CD4-positive, alpha-beta T cell (primary cell): ENCODE results near the gene KCNN4. TPM values are rescaled to one million over a fixed set of nuclear protein-coding genes. Genes with fewer than 3 reads are reported as not detected.
A peak's percentile ranks its signal among the peaks of the same experiment; 100 is the strongest.

ENCODE experiments used
- ATAC-seq: fragments of 200-7000 bp; cut with Tn5 transposase; one replicate; pipeline ENCODE4 v1.10.0; 2022; ENCODE audit warnings: mild to moderate bottlenecking; ENCODE audit not compliant: poor library complexity
- CTCF ChIA-PET: fragments of 350-600 bp; sonication (Branson Sonifier 250); formaldehyde crosslinking; loops from one replicate; lab custom pipeline; 2021; ENCODE audit warnings: antibody characterized with exemption, inconsistent platforms; lab: Charles Lee
- POLR2A ChIA-PET: fragments of 350-600 bp; sonication (Branson Sonifier 250); formaldehyde crosslinking; loops from one replicate; lab custom pipeline; 2021; ENCODE audit warnings: antibody characterized with exemption, inconsistent platforms; lab: Charles Lee
- DNase-seq, 14 experiments: peaks; one replicate each; pipeline ENCODE4 v3.0.0-alpha.2; 2013 to 2020; ENCODE audit warnings: mixed read lengths in 2 of 14
- H3K27ac ChIP-seq, 2 donors: one replicate each; pipeline versions ENCODE4 v1.5.1 to v1.7.0; 2013; ENCODE audit warnings: low read length in 2 of 2, low read depth in 1 of 2, mild to moderate bottlenecking in 1 of 2
- H3K27me3 ChIP-seq, 2 experiments: 1 replicate in 1 of 2; 2 replicates in 1 of 2; pipeline versions ENCODE4 v1.6.1 to v1.7.0; 2013; ENCODE audit warnings: low read length in 2 of 2, control low read depth in 1 of 2, mild to moderate bottlenecking in 1 of 2, moderate library complexity in 1 of 2; ENCODE audit not compliant: insufficient read depth in 2 of 2, control insufficient read depth in 1 of 2
- H3K36me3 ChIP-seq: one replicate; pipeline ENCODE4 v1.6.1; 2013; ENCODE audit warnings: low read length, control low read depth; ENCODE audit not compliant: insufficient read depth
- H3K4me1 ChIP-seq: one replicate; pipeline ENCODE4 v1.6.1; 2013; ENCODE audit warnings: low read length, control low read depth; ENCODE audit not compliant: insufficient read depth
- H3K4me3 ChIP-seq: one replicate; pipeline ENCODE4 v1.5.1; 2013; ENCODE audit warnings: mild to moderate bottlenecking, low read length, moderate library complexity
- H3K9me3 ChIP-seq, 2 experiments: 1 replicate in 1 of 2; 2 replicates in 1 of 2; pipeline versions ENCODE4 v1.6.1 to v1.7.0; 2013; ENCODE audit warnings: low read length in 2 of 2, mild to moderate bottlenecking in 2 of 2, control low read depth in 1 of 2, moderate library complexity in 1 of 2; ENCODE audit not compliant: control insufficient read depth in 1 of 2, insufficient read depth in 1 of 2
- H3K27ac Mint-ChIP-seq: one replicate; pipeline ENCODE4 v1.8.0; 2020; ENCODE audit warnings: mixed read lengths
- H3K27me3 Mint-ChIP-seq: one replicate; pipeline ENCODE4 v1.8.0; 2021; ENCODE audit warnings: mixed read lengths
- H3K36me3 Mint-ChIP-seq: one replicate; pipeline ENCODE4 v1.8.0; 2021; ENCODE audit warnings: low read depth, mixed read lengths
- H3K4me1 Mint-ChIP-seq: one replicate; pipeline ENCODE4 v1.8.0; 2021; ENCODE audit warnings: low read depth, mixed read lengths
- H3K4me3 Mint-ChIP-seq: one replicate; pipeline ENCODE4 v1.8.0; 2020; ENCODE audit warnings: mild to moderate bottlenecking, mixed read lengths
- H3K9me3 Mint-ChIP-seq: one replicate; pipeline ENCODE4 v1.8.0; 2020; ENCODE audit warnings: mixed read lengths
- CTCF ChIP-seq: fragments of 200-600 bp; IDR thresholded peaks from one replicate; pipeline ENCODE4 v1.8.0; 2022; ENCODE audit warnings: antibody characterized with exemption, mild to moderate bottlenecking
- intact Hi-C, 2 experiments: fragments of 100-400 bp; cut with DNase I in 1 of 2; cut with micrococcal nuclease in 1 of 2; formaldehyde crosslinking; loops; one replicate each; pipeline versions ENCODE4 v1.15.1 to v1.9.0; 2023 to 2025; cut with DNase I, micrococcal nuclease
- total RNA-seq, 174 experiments: library from RNA in 2 of 174; stranded (reverse) in 2 of 174; gene quantifications; one replicate each; pipeline ENCODE4 v1.2.3 and lab custom pipeline; 2021 to 2026

KCNN4 gene
- total RNA-seq, 2 experiments from 2014 or later: 9.7 to 10.4 TPM

GRCh38 chr19:43798026-43798545 is 17.3 kb upstream of the KCNN4 start:
- Mint-ChIP-seq H3K4me3 (peak overlapping the region; percentile 79), H3K27me3 (peaks cover 48% of the 10 kb centered on the region), H3K4me1 (peaks cover 6% of the 10 kb centered on the region), H3K36me3 (no peaks in the 10 kb centered on the region), H3K9me3 (no peaks in the 10 kb centered on the region), H3K27ac (no peak overlapping the region)
- no peaks in the 10 kb centered on the region for H3K36me3 ChIP-seq
- CTCF ChIA-PET: no interaction called here
- intact Hi-C loops: no loop called here
- peak overlapping the region; percentile 59 for H3K4me3 ChIP-seq
- no peak for ATAC-seq
- POLR2A ChIA-PET: no interaction called here
- no peak for TF ChIP-seq CTCF
- H3K4me1 ChIP-seq: peaks cover 13% of the 10 kb centered on the region
- no peak for DNase-seq
- peaks cover 3 to 4% of the 10 kb centered on the region in 2 experiments for H3K27me3 ChIP-seq
- H3K9me3 ChIP-seq: peaks cover 0 to 6% of the 10 kb centered on the region in 2 experiments
- no peak overlapping the region for H3K27ac ChIP-seq

GRCh38 chr19:43797556-43797955 is 16.8 kb upstream of the KCNN4 start:
- DNase-seq: no peak
- POLR2A ChIA-PET: no interaction called here

GRCh38 chr19:43797118-43797517 is 16.3 kb upstream of the KCNN4 start:
- peaks cover 6% of the 10 kb centered on the region for H3K4me1 Mint-ChIP-seq
- H3K36me3 ChIP-seq: no peaks in the 10 kb centered on the region
- POLR2A ChIA-PET: no interaction called here
- no peak overlapping the region for H3K4me3 ChIP-seq
- peaks cover 4 to 10% of the 10 kb centered on the region in 2 experiments for H3K27me3 ChIP-seq
- no peak for ATAC-seq
- CTCF ChIA-PET: interaction anchor here (1.3 kb wide), 1 partner anchor 52 kb away, joined by 4 read pairs; no protein-coding TSS in a partner anchor
- H3K4me1 ChIP-seq: peaks cover 13% of the 10 kb centered on the region
- TF ChIP-seq CTCF: no peak
- no peak for DNase-seq
- no peaks in the 10 kb centered on the region for H3K9me3 Mint-ChIP-seq
- peaks cover 47% of the 10 kb centered on the region for H3K27me3 Mint-ChIP-seq
- peaks cover 0 to 6% of the 10 kb centered on the region in 2 experiments for H3K9me3 ChIP-seq
- no peaks in the 10 kb centered on the region for H3K36me3 Mint-ChIP-seq
- H3K27ac ChIP-seq: no peak overlapping the region
- intact Hi-C loops: no loop called here
- no peak overlapping the region for H3K27ac Mint-ChIP-seq
- H3K4me3 Mint-ChIP-seq: peak overlapping the region; percentile 76

More at GRCh38 chr19:43797556-43797955, 16.8 kb upstream of the KCNN4 start:
- Histone ChIP-seq H3K27me3 (peaks cover 4 to 8% of the 10 kb centered on the region in 2 experiments), H3K4me1 (peaks cover 13% of the 10 kb centered on the region), H3K27ac (no peak overlapping the region), H3K36me3 (no peaks in the 10 kb centered on the region), H3K9me3 (peaks cover 0 to 6% of the 10 kb centered on the region in 2 experiments), H3K4me3 (no peak overlapping the region)
- ATAC-seq: no peak
- no peak for TF ChIP-seq CTCF
- intact Hi-C loops: no loop called here
- CTCF ChIA-PET: interaction anchor here (1.3 kb wide), 1 partner anchor 52 kb away, joined by 4 read pairs; no protein-coding TSS in a partner anchor
- Mint-ChIP-seq H3K4me3 (peak overlapping the region; percentile 76), H3K27me3 (peaks cover 47% of the 10 kb centered on the region), H3K27ac (no peak overlapping the region), H3K36me3 (no peaks in the 10 kb centered on the region), H3K4me1 (peaks cover 6% of the 10 kb centered on the region), H3K9me3 (no peaks in the 10 kb centered on the region)
